H1 (cell line): Measurements from ENCODE around the gene TMEM220. TPM values are rescaled to one million over a fixed set of nuclear protein-coding genes. Genes with fewer than 3 reads are reported as not detected.

Source experiments
- CBX8 ChIP-seq: fragments of 300-800, 300-1000 bp; sonication (generic); IDR thresholded peaks from 2 replicates; pipeline ENCODE4 v1.7.1; 2016; ENCODE audit warnings: low read depth, low read length, borderline replicate concordance
- CHD2 ChIP-seq: IDR thresholded peaks from 2 replicates; pipeline ENCODE4 v1.6.1; 2012; ENCODE audit warnings: low read length, improper control_type of control experiment
- GABPA ChIP-seq: IDR thresholded peaks from 2 replicates; pipeline ENCODE4 v1.6.1; 2011; ENCODE audit warnings: mild to moderate bottlenecking, low read length, moderate library complexity, borderline replicate concordance; ENCODE audit not compliant: insufficient read depth
- KDM4A ChIP-seq: IDR thresholded peaks from one replicate; pipeline ENCODE4 v1.7.1; 2012; ENCODE audit warnings: low read depth, mild to moderate bottlenecking, moderate library complexity, low read length, inconsistent platforms; ENCODE audit not compliant: severe bottlenecking
- NANOG ChIP-seq: IDR thresholded peaks from 2 replicates; pipeline ENCODE4 v1.6.1; 2011; ENCODE audit warnings: low read length, low read depth, mild to moderate bottlenecking, inconsistent platforms; ENCODE audit not compliant: insufficient read depth, poor library complexity, severe bottlenecking
- RBBP5 ChIP-seq: IDR thresholded peaks from 2 replicates; pipeline ENCODE4 v1.7.1; 2012; ENCODE audit warnings: low read depth, mild to moderate bottlenecking, inconsistent platforms, low read length, moderate library complexity, borderline replicate concordance
- RXRA ChIP-seq: IDR thresholded peaks from 2 replicates; pipeline ENCODE4 v1.6.1; 2011; ENCODE audit warnings: low read depth, mild to moderate bottlenecking, low read length, moderate library complexity; ENCODE audit not compliant: insufficient read depth
- SAP30 ChIP-seq: fragments of 300-600 bp; sonication (generic); IDR thresholded peaks from 2 replicates; pipeline ENCODE4 v1.7.1; 2012; ENCODE audit warnings: low read length, moderate library complexity, mild to moderate bottlenecking, inconsistent platforms; ENCODE audit not compliant: insufficient read depth, insufficient replicate concordance
- SP2 ChIP-seq: IDR thresholded peaks from 2 replicates; pipeline ENCODE4 v1.6.1; 2012; ENCODE audit warnings: mild to moderate bottlenecking, low read length, inconsistent platforms
- SP4 ChIP-seq: IDR thresholded peaks from 2 replicates; pipeline ENCODE4 v1.6.1; 2012; ENCODE audit warnings: low read length, inconsistent platforms
- TBP ChIP-seq: IDR thresholded peaks from 2 replicates; pipeline ENCODE4 v1.6.1; 2011; ENCODE audit warnings: low read depth, low read length, improper control_type of control experiment
- polyA plus RNA-seq, 7 experiments: library from polyadenylated mRNA; depleted of rRNA in 3 of 7; stranded (reverse) in 5 of 7; unstranded in 2 of 7; fragments of >200 nt in 5 of 7; fragments of 200-250 nt in 2 of 7; gene quantifications; 1 replicate in 5 of 7; 2 replicates in 1 of 7; 4 replicates in 1 of 7; pipeline versions ENCODE4 v1.2.1 to v1.2.3, GENCODE V29; 2011 to 2013; ENCODE audit warnings: missing spikeins in 2 of 7, mixed read lengths in 2 of 7
- total RNA-seq: library from RNA; stranded (reverse); fragmentation: NEBNext Ultra II Directional; extraction: Animal tissue kit (Norgen Biotek cat#: 25700); gene quantifications from 2 replicates; pipeline ENCODE4 v1.2.1, GENCODE V29; 2021
- TF ChIP-seq, protein P1 (sequence below): fragments of 300-600 bp; sonication (generic); IDR thresholded peaks from 2 replicates; pipeline ENCODE4 v1.7.1; 2012; ENCODE audit warnings: low read length, moderate library complexity, mild to moderate bottlenecking, inconsistent platforms; ENCODE audit not compliant: insufficient replicate concordance

Gene TMEM220
- total and polyA plus RNA-seq, 2 of the 8 experiments (the other 6 are each of a cell fraction or from before 2014, with no cell fraction given) = 3.8 to 4.1 TPM

DNA sequence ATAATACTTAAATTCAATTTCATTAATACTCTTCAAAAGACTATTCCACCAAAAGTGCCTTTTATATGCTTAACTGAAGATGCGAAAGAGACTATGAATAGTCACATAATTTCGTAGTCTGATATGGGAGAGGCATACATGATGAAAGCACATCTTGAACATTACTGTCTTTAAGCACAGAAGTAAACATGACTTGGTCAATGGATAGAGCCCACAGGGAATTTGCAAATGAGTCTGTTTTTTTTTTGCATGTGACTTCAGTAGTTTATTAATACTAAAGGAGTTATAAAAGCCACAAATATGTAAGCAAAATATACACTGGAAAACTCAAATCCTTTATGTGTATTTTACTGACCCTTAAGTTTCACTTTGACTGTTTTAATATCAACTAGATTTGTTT, 16.5 kb downstream of the TMEM220 start (continued):
- TF ChIP-seq, protein P1, sequence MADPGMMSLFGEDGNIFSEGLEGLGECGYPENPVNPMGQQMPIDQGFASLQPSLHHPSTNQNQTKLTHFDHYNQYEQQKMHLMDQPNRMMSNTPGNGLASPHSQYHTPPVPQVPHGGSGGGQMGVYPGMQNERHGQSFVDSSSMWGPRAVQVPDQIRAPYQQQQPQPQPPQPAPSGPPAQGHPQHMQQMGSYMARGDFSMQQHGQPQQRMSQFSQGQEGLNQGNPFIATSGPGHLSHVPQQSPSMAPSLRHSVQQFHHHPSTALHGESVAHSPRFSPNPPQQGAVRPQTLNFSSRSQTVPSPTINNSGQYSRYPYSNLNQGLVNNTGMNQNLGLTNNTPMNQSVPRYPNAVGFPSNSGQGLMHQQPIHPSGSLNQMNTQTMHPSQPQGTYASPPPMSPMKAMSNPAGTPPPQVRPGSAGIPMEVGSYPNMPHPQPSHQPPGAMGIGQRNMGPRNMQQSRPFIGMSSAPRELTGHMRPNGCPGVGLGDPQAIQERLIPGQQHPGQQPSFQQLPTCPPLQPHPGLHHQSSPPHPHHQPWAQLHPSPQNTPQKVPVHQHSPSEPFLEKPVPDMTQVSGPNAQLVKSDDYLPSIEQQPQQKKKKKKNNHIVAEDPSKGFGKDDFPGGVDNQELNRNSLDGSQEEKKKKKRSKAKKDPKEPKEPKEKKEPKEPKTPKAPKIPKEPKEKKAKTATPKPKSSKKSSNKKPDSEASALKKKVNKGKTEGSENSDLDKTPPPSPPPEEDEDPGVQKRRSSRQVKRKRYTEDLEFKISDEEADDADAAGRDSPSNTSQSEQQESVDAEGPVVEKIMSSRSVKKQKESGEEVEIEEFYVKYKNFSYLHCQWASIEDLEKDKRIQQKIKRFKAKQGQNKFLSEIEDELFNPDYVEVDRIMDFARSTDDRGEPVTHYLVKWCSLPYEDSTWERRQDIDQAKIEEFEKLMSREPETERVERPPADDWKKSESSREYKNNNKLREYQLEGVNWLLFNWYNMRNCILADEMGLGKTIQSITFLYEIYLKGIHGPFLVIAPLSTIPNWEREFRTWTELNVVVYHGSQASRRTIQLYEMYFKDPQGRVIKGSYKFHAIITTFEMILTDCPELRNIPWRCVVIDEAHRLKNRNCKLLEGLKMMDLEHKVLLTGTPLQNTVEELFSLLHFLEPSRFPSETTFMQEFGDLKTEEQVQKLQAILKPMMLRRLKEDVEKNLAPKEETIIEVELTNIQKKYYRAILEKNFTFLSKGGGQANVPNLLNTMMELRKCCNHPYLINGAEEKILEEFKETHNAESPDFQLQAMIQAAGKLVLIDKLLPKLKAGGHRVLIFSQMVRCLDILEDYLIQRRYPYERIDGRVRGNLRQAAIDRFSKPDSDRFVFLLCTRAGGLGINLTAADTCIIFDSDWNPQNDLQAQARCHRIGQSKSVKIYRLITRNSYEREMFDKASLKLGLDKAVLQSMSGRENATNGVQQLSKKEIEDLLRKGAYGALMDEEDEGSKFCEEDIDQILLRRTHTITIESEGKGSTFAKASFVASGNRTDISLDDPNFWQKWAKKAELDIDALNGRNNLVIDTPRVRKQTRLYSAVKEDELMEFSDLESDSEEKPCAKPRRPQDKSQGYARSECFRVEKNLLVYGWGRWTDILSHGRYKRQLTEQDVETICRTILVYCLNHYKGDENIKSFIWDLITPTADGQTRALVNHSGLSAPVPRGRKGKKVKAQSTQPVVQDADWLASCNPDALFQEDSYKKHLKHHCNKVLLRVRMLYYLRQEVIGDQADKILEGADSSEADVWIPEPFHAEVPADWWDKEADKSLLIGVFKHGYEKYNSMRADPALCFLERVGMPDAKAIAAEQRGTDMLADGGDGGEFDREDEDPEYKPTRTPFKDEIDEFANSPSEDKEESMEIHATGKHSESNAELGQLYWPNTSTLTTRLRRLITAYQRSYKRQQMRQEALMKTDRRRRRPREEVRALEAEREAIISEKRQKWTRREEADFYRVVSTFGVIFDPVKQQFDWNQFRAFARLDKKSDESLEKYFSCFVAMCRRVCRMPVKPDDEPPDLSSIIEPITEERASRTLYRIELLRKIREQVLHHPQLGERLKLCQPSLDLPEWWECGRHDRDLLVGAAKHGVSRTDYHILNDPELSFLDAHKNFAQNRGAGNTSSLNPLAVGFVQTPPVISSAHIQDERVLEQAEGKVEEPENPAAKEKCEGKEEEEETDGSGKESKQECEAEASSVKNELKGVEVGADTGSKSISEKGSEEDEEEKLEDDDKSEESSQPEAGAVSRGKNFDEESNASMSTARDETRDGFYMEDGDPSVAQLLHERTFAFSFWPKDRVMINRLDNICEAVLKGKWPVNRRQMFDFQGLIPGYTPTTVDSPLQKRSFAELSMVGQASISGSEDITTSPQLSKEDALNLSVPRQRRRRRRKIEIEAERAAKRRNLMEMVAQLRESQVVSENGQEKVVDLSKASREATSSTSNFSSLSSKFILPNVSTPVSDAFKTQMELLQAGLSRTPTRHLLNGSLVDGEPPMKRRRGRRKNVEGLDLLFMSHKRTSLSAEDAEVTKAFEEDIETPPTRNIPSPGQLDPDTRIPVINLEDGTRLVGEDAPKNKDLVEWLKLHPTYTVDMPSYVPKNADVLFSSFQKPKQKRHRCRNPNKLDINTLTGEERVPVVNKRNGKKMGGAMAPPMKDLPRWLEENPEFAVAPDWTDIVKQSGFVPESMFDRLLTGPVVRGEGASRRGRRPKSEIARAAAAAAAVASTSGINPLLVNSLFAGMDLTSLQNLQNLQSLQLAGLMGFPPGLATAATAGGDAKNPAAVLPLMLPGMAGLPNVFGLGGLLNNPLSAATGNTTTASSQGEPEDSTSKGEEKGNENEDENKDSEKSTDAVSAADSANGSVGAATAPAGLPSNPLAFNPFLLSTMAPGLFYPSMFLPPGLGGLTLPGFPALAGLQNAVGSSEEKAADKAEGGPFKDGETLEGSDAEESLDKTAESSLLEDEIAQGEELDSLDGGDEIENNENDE = no peak
- TF ChIP-seq TBP = no peak
- no peak for TF ChIP-seq SP4
- TF ChIP-seq KDM4A = no peak
- no peak for TF ChIP-seq RXRA
- no peak for TF ChIP-seq RBBP5
- TF ChIP-seq SP2 = no peak
- no peak for TF ChIP-seq CHD2
- no peak for TF ChIP-seq NANOG
- TF ChIP-seq SAP30 = no peak
- TF ChIP-seq CBX8 = no peak
- TF ChIP-seq GABPA = no peak
